ENCODE measurements around the gene ABTB2. TPM values are rescaled to one million over a fixed set of nuclear protein-coding genes. Genes with fewer than 3 reads are reported as not detected.

ABTB2 gene
- total RNA-seq, 4 donors from 2014 or later = 2.9 to 8.2 (median 6.6) TPM

GRCh38 chr11:34341096-34341495, 16.7 kb downstream of the ABTB2 start:
- no peak for DNase-seq
- Histone ChIP-seq H3K4me3 (no peak overlapping the region), H3K27ac (peak overlapping the region; percentile 72 to 73), H3K36me3 (no peaks in the 10 kb centered on the region), H3K27me3 (no peaks in the 10 kb centered on the region), H3K4me1 (peaks cover 7 to 10% of the 10 kb centered on the region in 2 donors), H3K9me3 (no peaks in the 10 kb centered on the region)
- TF ChIP-seq POLR2A (IDR thresholded peaks at IDR 0.05) = no peak
- TF ChIP-seq CTCF (IDR thresholded peaks at IDR 0.05) = no peak
- intact Hi-C loops (cut with DNase I; ENCODE audit: low total_unique reads) = loop anchor here (10.0 kb wide), 1 partner anchor 76 kb away; no protein-coding TSS in a partner anchor

DNA sequence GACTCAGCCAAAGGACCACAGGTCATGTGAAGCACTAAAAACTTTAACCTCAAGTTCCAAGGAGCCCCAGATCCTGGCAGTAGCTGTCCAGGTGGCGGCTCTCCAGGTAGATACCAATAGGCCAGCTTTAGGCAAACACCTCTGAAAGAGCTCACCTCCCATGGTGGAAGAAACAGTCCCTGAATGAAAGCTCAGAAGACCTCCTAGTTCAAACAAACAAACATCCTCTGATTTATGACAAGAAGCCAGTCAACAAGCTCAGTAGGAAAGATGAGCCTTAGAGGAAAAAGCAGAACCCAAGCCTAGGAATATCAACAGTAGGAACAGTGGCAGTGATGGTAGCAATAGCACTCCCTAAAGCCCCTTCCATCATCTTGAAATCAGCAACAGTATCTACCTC, 17.2 kb downstream of the ABTB2 start:
- H3K36me3 ChIP-seq = no peaks in the 10 kb centered on the region
- intact Hi-C loops (cut with DNase I; ENCODE audit: low total_unique reads) = loop anchor here (10.0 kb wide), 1 partner anchor 76 kb away; no protein-coding TSS in a partner anchor
- H3K27ac ChIP-seq = peak overlapping the region; percentile 72 to 73
- H3K9me3 ChIP-seq = no peaks in the 10 kb centered on the region
- no peak for DNase-seq
- no peak overlapping the region for H3K4me3 ChIP-seq
- H3K27me3 ChIP-seq = no peaks in the 10 kb centered on the region
- peaks cover 7 to 9% of the 10 kb centered on the region in 2 donors for H3K4me1 ChIP-seq
- TF ChIP-seq CTCF (IDR thresholded peaks at IDR 0.05) (no peak), POLR2A (IDR thresholded peaks at IDR 0.05) (no peak)

GRCh38 chr11:34339149-34340064, 18.4 kb downstream of the ABTB2 start:
- Histone ChIP-seq H3K27ac (no peak overlapping the region), H3K4me3 (no peak overlapping the region), H3K9me3 (no peaks in the 10 kb centered on the region), H3K27me3 (no peaks in the 10 kb centered on the region), H3K4me1 (peaks cover 0 to 7% of the 10 kb centered on the region in 2 donors), H3K36me3 (no peaks in the 10 kb centered on the region)
- DNase-seq = no peak
- TF ChIP-seq CTCF (IDR thresholded peaks at IDR 0.05) (no peak), POLR2A (IDR thresholded peaks at IDR 0.05) (no peak)
- intact Hi-C loops (cut with DNase I; ENCODE audit: low total_unique reads) = loop anchor here (10.0 kb wide), 1 partner anchor 75 kb away; no protein-coding TSS in a partner anchor

- Histone ChIP-seq H3K36me3 (no peaks in the 10 kb centered on the region), H3K27me3 (no peaks in the 10 kb centered on the region), H3K4me1 (peaks cover 0 to 4% of the 10 kb centered on the region in 2 donors), H3K27ac (no peak overlapping the region), H3K9me3 (no peaks in the 10 kb centered on the region), H3K4me3 (no peak overlapping the region)
- TF ChIP-seq CTCF (IDR thresholded peaks at IDR 0.05) (no peak), POLR2A (IDR thresholded peaks at IDR 0.05) (no peak)
- intact Hi-C loops (cut with DNase I; ENCODE audit: low total_unique reads) = no loop called here
- DNase-seq = no peak
These were observed 20.8 kb downstream of the ABTB2 start for GRCh38 chr11:34337016-34337415.

DNA sequence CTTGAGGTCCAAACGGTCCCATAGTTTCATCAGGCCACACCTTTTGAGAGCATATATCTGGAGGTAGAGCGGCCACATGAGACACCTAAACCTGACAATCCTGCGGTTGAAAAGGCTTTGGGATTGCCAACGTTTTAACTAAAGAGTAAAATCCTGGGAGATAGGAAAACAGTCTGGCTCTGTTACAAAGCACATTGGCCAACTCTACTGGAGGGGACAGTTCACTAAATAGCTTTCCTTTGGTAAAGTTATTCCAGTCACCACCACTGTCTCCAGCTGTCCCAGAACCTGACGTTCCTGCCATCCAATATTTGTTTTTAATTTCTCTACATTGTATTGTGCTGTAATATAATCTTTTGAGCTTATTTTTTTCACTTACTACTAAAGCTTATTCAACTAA, 22.0 kb downstream of the ABTB2 start:
- intact Hi-C loops (cut with DNase I; ENCODE audit: low total_unique reads) = no loop called here
- Histone ChIP-seq H3K9me3 (no peaks in the 10 kb centered on the region), H3K4me1 (no peaks in the 10 kb centered on the region), H3K4me3 (no peak overlapping the region), H3K27ac (no peak overlapping the region), H3K27me3 (no peaks in the 10 kb centered on the region), H3K36me3 (no peaks in the 10 kb centered on the region)
- TF ChIP-seq CTCF (IDR thresholded peaks at IDR 0.05) (no peak), POLR2A (IDR thresholded peaks at IDR 0.05) (no peak)
- no peak for DNase-seq
